Measurements from ENCODE around the gene C2orf72. TPM values are rescaled to one million over a fixed set of nuclear protein-coding genes. Genes with fewer than 3 reads are reported as not detected.
A peak's percentile ranks its signal among the peaks of the same experiment; 100 is the strongest.

Gene C2orf72
- total and polyA plus RNA-seq, 2 of the 13 experiments (the other 11 are each of a cell fraction or from before 2014, with no cell fraction given): 147 to 203 TPM

DNA sequence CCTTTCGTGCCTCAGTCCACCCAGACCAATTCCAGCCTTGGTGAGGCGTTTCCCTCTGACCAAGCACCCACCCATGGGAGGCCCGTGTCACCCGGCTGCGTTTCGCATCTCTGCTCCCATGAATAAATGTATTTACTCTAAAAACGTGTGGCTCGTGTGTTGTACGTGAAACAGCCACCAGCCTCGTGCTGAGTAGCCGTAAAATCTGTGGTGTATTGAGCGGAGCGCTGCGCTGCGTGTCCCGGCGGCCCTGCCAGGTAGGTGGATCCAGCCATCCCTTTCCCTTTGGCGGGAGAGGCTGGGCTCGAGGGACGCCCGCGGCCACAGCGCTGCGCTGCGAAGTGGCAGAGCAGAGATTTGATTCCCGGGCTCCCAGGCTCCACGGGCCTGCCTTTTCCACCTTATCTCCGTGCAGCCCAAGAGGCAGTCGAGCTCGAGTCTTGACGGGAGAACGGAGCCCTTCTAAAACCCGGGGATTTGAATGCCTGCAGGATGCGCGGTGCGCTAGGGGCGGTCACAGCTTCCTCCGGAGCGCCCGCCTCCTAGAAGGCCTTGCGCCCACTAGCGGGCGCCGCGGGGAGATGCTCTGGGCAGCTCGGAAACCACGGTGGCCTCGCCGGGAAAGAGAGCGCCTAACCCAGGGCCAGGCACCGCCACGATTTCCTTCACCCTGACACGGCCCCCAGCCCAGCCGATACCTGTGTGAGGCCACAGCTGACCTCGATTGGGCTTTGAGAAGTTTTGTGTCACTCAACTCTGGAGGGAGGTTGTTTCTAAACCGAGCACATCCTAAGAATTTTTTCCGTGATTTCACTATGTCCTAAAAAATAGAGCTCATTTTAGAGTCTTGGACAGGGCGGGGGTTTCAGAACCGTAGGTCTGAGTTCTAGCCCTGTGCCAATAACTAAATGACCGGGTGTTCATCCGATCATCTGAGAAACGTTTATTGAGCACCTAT lies 15.4 kb downstream of the C2orf72 start (continued):
- TF ChIP-seq, protein P1, sequence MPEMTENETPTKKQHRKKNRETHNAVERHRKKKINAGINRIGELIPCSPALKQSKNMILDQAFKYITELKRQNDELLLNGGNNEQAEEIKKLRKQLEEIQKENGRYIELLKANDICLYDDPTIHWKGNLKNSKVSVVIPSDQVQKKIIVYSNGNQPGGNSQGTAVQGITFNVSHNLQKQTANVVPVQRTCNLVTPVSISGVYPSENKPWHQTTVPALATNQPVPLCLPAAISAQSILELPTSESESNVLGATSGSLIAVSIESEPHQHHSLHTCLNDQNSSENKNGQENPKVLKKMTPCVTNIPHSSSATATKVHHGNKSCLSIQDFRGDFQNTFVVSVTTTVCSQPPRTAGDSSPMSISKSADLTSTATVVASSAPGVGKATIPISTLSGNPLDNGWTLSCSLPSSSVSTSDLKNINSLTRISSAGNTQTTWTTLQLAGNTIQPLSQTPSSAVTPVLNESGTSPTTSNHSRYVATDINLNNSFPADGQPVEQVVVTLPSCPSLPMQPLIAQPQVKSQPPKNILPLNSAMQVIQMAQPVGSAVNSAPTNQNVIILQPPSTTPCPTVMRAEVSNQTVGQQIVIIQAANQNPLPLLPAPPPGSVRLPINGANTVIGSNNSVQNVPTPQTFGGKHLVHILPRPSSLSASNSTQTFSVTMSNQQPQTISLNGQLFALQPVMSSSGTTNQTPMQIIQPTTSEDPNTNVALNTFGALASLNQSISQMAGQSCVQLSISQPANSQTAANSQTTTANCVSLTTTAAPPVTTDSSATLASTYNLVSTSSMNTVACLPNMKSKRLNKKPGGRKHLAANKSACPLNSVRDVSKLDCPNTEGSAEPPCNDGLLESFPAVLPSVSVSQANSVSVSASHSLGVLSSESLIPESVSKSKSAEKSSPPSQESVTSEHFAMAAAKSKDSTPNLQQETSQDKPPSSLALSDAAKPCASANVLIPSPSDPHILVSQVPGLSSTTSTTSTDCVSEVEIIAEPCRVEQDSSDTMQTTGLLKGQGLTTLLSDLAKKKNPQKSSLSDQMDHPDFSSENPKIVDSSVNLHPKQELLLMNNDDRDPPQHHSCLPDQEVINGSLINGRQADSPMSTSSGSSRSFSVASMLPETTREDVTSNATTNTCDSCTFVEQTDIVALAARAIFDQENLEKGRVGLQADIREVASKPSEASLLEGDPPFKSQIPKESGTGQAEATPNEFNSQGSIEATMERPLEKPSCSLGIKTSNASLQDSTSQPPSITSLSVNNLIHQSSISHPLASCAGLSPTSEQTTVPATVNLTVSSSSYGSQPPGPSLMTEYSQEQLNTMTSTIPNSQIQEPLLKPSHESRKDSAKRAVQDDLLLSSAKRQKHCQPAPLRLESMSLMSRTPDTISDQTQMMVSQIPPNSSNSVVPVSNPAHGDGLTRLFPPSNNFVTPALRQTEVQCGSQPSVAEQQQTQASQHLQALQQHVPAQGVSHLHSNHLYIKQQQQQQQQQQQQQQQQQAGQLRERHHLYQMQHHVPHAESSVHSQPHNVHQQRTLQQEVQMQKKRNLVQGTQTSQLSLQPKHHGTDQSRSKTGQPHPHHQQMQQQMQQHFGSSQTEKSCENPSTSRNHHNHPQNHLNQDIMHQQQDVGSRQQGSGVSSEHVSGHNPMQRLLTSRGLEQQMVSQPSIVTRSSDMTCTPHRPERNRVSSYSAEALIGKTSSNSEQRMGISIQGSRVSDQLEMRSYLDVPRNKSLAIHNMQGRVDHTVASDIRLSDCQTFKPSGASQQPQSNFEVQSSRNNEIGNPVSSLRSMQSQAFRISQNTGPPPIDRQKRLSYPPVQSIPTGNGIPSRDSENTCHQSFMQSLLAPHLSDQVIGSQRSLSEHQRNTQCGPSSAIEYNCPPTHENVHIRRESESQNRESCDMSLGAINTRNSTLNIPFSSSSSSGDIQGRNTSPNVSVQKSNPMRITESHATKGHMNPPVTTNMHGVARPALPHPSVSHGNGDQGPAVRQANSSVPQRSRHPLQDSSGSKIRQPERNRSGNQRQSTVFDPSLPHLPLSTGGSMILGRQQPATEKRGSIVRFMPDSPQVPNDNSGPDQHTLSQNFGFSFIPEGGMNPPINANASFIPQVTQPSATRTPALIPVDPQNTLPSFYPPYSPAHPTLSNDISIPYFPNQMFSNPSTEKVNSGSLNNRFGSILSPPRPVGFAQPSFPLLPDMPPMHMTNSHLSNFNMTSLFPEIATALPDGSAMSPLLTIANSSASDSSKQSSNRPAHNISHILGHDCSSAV (CRISPR knock-in tag; IDR thresholded peaks at IDR 0.05; ENCODE audit: borderline replicate concordance): no peak
- 0 out of 2 replicates have a peak, but pooled peaks have one; percentile 9 for TF ChIP-seq EHMT2 (IDR thresholded peaks at IDR 0.05; ENCODE audit: borderline replicate concordance, low read depth, low read length)
- no peak for TF ChIP-seq TBX3 (IDR thresholded peaks at IDR 0.05; ENCODE audit: borderline replicate concordance)
- no peak for TF ChIP-seq ZNF672 (CRISPR knock-in tag; IDR thresholded peaks at IDR 0.05)
- peak; percentile 62; the same call in 1 of the 2 replicates for TF ChIP-seq MTA1 (CRISPR knock-in tag; IDR thresholded peaks at IDR 0.05; ENCODE audit: borderline replicate concordance)
- TF ChIP-seq HNRNPK (IDR thresholded peaks at IDR 0.05; ENCODE audit: low read depth, low read length, poor library complexity, severe bottlenecking): no peak
- TF ChIP-seq KLF9 (CRISPR knock-in tag; IDR thresholded peaks at IDR 0.05; ENCODE audit: low read depth): no peak
- TF ChIP-seq, protein P2, sequence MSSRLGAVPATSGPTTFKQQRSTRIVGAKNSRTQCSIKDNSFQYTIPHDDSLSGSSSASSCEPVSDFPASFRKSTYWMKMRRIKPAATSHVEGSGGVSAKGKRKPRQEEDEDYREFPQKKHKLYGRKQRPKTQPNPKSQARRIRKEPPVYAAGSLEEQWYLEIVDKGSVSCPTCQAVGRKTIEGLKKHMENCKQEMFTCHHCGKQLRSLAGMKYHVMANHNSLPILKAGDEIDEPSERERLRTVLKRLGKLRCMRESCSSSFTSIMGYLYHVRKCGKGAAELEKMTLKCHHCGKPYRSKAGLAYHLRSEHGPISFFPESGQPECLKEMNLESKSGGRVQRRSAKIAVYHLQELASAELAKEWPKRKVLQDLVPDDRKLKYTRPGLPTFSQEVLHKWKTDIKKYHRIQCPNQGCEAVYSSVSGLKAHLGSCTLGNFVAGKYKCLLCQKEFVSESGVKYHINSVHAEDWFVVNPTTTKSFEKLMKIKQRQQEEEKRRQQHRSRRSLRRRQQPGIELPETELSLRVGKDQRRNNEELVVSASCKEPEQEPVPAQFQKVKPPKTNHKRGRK (CRISPR knock-in tag; IDR thresholded peaks at IDR 0.05): no peak; the same call in 1 of the 2 replicates
- TF ChIP-seq, protein P3, sequence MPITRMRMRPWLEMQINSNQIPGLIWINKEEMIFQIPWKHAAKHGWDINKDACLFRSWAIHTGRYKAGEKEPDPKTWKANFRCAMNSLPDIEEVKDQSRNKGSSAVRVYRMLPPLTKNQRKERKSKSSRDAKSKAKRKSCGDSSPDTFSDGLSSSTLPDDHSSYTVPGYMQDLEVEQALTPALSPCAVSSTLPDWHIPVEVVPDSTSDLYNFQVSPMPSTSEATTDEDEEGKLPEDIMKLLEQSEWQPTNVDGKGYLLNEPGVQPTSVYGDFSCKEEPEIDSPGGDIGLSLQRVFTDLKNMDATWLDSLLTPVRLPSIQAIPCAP (CRISPR knock-in tag; IDR thresholded peaks at IDR 0.05; ENCODE audit: low read depth): 0 out of 2 replicates have a peak, but pooled peaks have one; percentile 66
- TF ChIP-seq ZBTB7B (CRISPR knock-in tag; IDR thresholded peaks at IDR 0.05): peak; percentile 71; the same call in 1 of the 2 replicates
- TF ChIP-seq TCF7L2 (IDR thresholded peaks at IDR 0.05; ENCODE audit: low read depth, low read length): no peak
- TF ChIP-seq DMAP1 (CRISPR knock-in tag; IDR thresholded peaks at IDR 0.05): peak; percentile 67; the same call in 1 of the 2 replicates
- TF ChIP-seq TOE1 (CRISPR knock-in tag; IDR thresholded peaks at IDR 0.05): no peak
- peak; percentile 77; the same call in 1 of the 2 replicates for TF ChIP-seq MIER3 (CRISPR knock-in tag; IDR thresholded peaks at IDR 0.05; ENCODE audit: borderline replicate concordance)
- TF ChIP-seq IRX3 (CRISPR knock-in tag; IDR thresholded peaks at IDR 0.05; ENCODE audit: borderline replicate concordance, low read depth): no peak
- peak; percentile 15; the same call in 1 of the 2 replicates for TF ChIP-seq ZNF569 (CRISPR knock-in tag; IDR thresholded peaks at IDR 0.05; ENCODE audit: borderline replicate concordance)
- TF ChIP-seq BRD4 (CRISPR knock-in tag; IDR thresholded peaks at IDR 0.05): peak; percentile 71; the same call in 1 of the 2 replicates
- TF ChIP-seq PRMT3 (CRISPR knock-in tag; IDR thresholded peaks at IDR 0.05; ENCODE audit: borderline replicate concordance, low read depth): peak; percentile 92

Measured in HepG2 (cell line).